GM10248 (cell line): ENCODE data around the gene TNFSF9.

Source experiments
- CTCF ChIA-PET: fragments of 300-600 bp; sonication (Branson Sonifier 250); formaldehyde crosslinking; extraction: SDS; loops from one replicate; lab custom pipeline; 2021; ENCODE audit warnings: antibody characterized with exemption; lab: Yijun Ruan, JAX
- POLR2A ChIA-PET: fragments of 350-650 bp; sonication (Branson Sonifier 250); formaldehyde crosslinking; extraction: SDS; loops from one replicate; lab custom pipeline; 2020; ENCODE audit warnings: antibody characterized with exemption; lab: Yijun Ruan, JAX
- DNase-seq: peaks from one replicate; pipeline ENCODE4 v3.0.0; 2012; ENCODE audit errors: extremely low spot score
- CTCF ChIP-seq: IDR thresholded peaks from 2 replicates; pipeline ENCODE4 v1.5.1; 2012; ENCODE audit warnings: mild to moderate bottlenecking, low read depth; ENCODE audit errors: extremely low read depth, missing control alignments, control extremely low read depth

Gene TNFSF9

DNA sequence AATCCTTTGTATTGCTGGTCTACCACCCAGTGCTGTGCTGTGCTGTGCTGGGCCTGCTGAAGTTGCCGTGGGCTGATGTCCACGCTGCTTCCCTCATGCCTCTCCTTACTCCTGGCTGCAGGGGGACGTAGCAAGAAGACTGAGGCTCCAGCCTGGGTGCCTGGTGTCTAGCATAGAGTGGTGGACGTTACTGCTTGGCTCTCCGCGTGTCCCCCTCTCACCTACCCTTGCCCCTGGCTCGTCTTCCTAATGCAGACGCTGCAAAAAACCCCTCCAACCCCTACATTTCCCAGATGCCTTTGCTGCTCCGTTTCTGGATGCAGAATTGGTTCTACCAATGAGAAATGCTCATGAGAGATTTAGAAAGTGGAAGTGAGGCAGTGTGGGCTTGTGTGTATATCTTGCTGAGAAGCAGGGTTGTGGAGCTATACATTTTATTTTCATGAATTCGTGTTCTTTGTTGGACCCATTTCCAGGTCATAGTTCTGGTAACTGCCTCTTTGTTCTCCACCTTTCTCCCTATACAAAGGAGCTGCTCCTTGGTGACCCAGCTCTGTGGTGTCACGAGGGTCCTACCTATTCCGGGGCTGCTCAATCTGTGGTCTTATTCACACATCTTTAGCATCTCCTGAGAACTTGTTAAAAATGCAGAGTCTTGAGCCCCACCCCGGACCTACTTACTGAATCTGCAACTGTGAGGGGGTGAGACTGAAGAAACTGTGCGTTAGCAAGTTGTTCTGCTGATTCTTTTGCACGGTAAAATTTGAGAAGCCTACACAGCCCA lies 41.4 kb upstream of the TNFSF9 start:
- no peak for TF ChIP-seq CTCF
- ChIA-PET POLR2A (no interaction called here), CTCF (interaction anchor here (0.9 to 4.4 kb wide), 8 partner anchors 7 to 374 kb away, joined by 3 to 30 read pairs (median 4); partner anchors contain the start of genes DENND1C and SLC25A23)
- DNase-seq: peak; percentile 79

DNA sequence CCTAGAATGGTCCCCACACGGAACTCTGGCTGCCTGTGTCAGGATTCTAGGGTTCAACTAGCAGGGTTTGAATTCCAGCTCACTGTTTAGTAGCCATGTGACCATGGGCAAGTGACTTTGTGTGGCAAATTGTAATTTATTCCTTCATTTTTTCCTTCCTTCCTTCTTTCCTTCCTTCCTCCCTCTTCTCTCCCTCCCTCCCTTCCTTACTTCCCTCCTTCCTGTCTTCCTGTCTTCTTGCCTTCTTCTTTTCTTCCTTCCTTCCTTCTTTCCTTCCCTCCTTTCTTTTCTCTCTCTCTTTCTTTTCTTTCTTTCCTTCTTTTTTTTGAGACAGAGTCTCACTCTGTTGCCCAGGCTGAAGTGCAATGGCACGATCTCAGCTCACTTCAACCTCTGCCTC lies 40.7 kb upstream of the TNFSF9 start:
- ChIA-PET POLR2A (no interaction called here), CTCF (interaction anchor here (0.9 to 4.4 kb wide), 8 partner anchors 8 to 373 kb away, joined by 3 to 30 read pairs (median 4); partner anchors contain the start of genes DENND1C and SLC25A23)
- DNase-seq: no peak
- no peak for TF ChIP-seq CTCF

DNA sequence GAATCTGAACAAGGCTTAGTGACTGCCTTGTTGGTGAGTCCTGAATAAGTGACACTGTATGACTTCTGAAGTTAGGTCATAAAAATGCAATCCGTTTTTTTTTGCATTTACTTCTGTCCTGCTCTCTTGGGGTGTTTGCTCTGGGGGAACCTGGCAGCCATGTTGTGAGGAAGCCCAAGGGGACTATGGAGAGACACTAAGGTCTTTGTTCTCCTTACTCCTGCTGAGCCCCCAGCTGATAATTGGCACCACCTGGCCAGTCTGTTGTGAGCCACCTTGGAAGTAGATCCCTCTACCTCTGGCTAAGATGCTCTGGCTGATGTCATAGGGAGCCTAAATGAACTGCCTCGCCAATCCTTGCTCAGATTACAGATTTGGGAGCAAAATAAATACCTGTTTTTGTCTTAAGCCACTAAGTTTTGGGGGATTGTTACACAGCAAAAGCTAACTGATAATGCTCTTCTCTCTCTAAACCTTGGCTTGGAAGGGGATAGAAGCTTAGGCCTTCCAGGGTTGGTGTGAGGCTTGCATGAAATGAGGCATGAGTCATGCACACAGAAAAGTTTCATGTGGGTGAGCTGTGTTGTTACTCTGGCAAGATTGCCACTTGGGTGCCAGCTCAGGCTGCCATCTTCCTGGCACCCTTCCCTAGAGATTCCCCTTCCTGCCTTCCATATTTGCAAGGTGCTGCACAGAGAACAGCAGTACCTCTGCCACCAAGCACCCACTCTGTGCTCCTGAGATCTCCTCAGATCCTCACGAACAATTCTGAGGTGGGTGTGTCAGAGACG lies 38.8 kb upstream of the TNFSF9 start:
- no peak for DNase-seq

GRCh38 chr19:6494438-6495036 lies 36.3 kb upstream of the TNFSF9 start:
- POLR2A ChIA-PET: no interaction called here

More for the DNA sequence above, 38.8 kb upstream of the TNFSF9 start:
- POLR2A ChIA-PET: interaction anchor here (0.6 kb wide), 1 partner anchor 288 kb away, joined by 3 read pairs; no protein-coding TSS in a partner anchor
- CTCF ChIA-PET: interaction anchor here (0.7 to 4.4 kb wide), 6 partner anchors 10 to 372 kb away, joined by 3 to 30 read pairs (median 4); partner anchors contain the start of gene DENND1C
- no peak for TF ChIP-seq CTCF

DNA sequence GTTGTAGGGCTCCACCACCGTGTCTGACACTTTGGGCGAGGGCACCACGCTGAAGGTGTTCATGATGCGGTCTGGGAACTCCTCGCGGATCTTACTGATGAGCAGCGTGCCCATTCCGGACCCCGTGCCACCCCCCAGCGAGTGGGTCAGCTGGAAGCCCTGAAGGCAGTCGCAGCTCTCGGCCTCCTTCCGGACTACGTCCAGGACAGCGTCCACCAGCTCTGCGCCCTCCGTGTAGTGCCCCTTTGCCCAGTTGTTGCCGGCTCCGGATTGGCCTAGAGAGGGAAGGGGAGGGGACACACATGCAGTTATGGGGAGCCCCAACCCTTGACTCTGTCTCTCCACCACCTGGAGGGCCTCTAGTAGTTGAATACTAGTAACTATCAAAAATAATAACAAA lies 34.9 kb upstream of the TNFSF9 start:
- DNase-seq: no peak
- ChIA-PET POLR2A (no interaction called here), CTCF (no interaction called here)
- TF ChIP-seq CTCF: no peak

More at GRCh38 chr19:6494438-6495036, 36.3 kb upstream of the TNFSF9 start:
- CTCF ChIA-PET: interaction anchor here (0.7 to 1.5 kb wide), 2 partner anchors 8 to 13 kb away, joined by 3 to 4 read pairs; partner anchors contain the start of gene DENND1C
- TF ChIP-seq CTCF: no peak
- no peak for DNase-seq
